Mucosa of rectum (tissue), 2 donors: ENCODE data around the gene ZNF77.
"Not testable (repeated sequence)": the region's sequence is repeated elsewhere in the genome, so short reads cannot be mapped to it uniquely, and the experiment has no call there.

Source experiments
- H3K27ac ChIP-seq, 2 donors: one replicate each; pipeline ENCODE4 v1.7.0; 2013; ENCODE audit warnings: inconsistent platforms in 2 of 2, low read depth in 2 of 2, low read length in 2 of 2
- H3K27me3 ChIP-seq, 2 donors: one replicate each; pipeline ENCODE4 v1.7.0; 2013; ENCODE audit warnings: low read length in 2 of 2; ENCODE audit not compliant: control insufficient read depth in 2 of 2, insufficient read depth in 2 of 2
- H3K36me3 ChIP-seq, 2 donors: one replicate each; pipeline ENCODE4 v1.7.0; 2013; ENCODE audit warnings: low read length in 2 of 2; ENCODE audit not compliant: control insufficient read depth in 2 of 2, insufficient read depth in 2 of 2
- H3K4me1 ChIP-seq, 2 donors: one replicate each; pipeline ENCODE4 v1.7.0; 2013; ENCODE audit warnings: low read length in 2 of 2, mild to moderate bottlenecking in 1 of 2; ENCODE audit not compliant: control insufficient read depth in 2 of 2, insufficient read depth in 2 of 2
- H3K4me3 ChIP-seq, 2 donors: one replicate each; pipeline ENCODE4 v1.7.0; 2013; ENCODE audit warnings: low read length in 2 of 2
- H3K9ac ChIP-seq, 2 donors: one replicate each; pipeline ENCODE4 v1.7.0; 2013; ENCODE audit warnings: low read length in 2 of 2, low read depth in 1 of 2, mild to moderate bottlenecking in 1 of 2
- H3K9me3 ChIP-seq, 2 donors: one replicate each; pipeline ENCODE4 v1.7.0; 2013; ENCODE audit warnings: low read length in 2 of 2; ENCODE audit not compliant: control insufficient read depth in 2 of 2
- donor health status: healthy.
- donor health status: Normal muscosa, but diverticular disease.

ZNF77 gene

GRCh38 chr19:2902590-2903218 lies 42.1 kb downstream of the ZNF77 start:
- Histone ChIP-seq H3K27ac (peak overlapping the region; percentile 89 to 97), H3K9me3 (no peaks in the 10 kb centered on the region), H3K4me1 (peaks cover 4 to 11% of the 10 kb centered on the region in 2 donors), H3K27me3 (no peaks in the 10 kb centered on the region), H3K9ac (peak overlapping the region; percentile 38 to 94), H3K4me3 (peak overlapping the region; percentile 80 to 97), H3K36me3 (no peaks in the 10 kb centered on the region)

GRCh38 chr19:2900296-2901252 lies 44.2 kb downstream of the ZNF77 start, which contains the start of gene ZNF57:
Gene ZNF57 (plus strand): TSS chr19:2900928. CDS start chr19:2901046, 118 bp downstream.
- Histone ChIP-seq H3K36me3 (no peaks in the 10 kb centered on the region), H3K9ac (peak within 1 kb of the TSS; percentile 66 to 94)

GRCh38 chr19:2896694-2897093 lies 48.1 kb downstream of the ZNF77 start:
- H3K36me3 ChIP-seq, result no peaks in the 10 kb centered on the region
- H3K27ac ChIP-seq, result no peak overlapping the region
- H3K27me3 ChIP-seq, result no peaks in the 10 kb centered on the region
- no peaks in the 10 kb centered on the region for H3K9me3 ChIP-seq
- no peak overlapping the region for H3K4me3 ChIP-seq
- H3K9ac ChIP-seq, result no peak overlapping the region
- no peaks in the 10 kb centered on the region for H3K4me1 ChIP-seq

More at GRCh38 chr19:2900296-2901252, 44.2 kb downstream of the ZNF77 start, which contains the start of gene ZNF57:
- Histone ChIP-seq H3K27ac (peak within 1 kb of the TSS; percentile 89 to 97), H3K27me3 (no peaks in the 10 kb centered on the region), H3K9me3 (no peaks in the 10 kb centered on the region), H3K4me3 (peak within 1 kb of the TSS; percentile 80 to 97), H3K4me1 (peaks cover 4 to 11% of the 10 kb centered on the region in 2 donors)

GRCh38 chr19:2890531-2890930 lies 54.2 kb downstream of the ZNF77 start:
- not testable (repeated sequence) for H3K4me3 ChIP-seq, H3K27ac ChIP-seq, H3K9me3 ChIP-seq, H3K27me3 ChIP-seq, H3K36me3 ChIP-seq, H3K4me1 ChIP-seq, H3K9ac ChIP-seq

GRCh38 chr19:2888731-2889224 lies 56.0 kb downstream of the ZNF77 start:
- Histone ChIP-seq H3K27me3 (no peaks in the 10 kb centered on the region), H3K9ac (no peak overlapping the region), H3K4me1 (no peaks in the 10 kb centered on the region), H3K36me3 (no peaks in the 10 kb centered on the region), H3K27ac (no peak overlapping the region), H3K4me3 (peak overlapping the region in 1 of 2 donors; percentile 50), H3K9me3 (no peaks in the 10 kb centered on the region)

- H3K9ac ChIP-seq, result no peak overlapping the region
Measured at GRCh38 chr19:2887391-2887914, 57.3 kb downstream of the ZNF77 start.

GRCh38 chr19:2885736-2886135 lies 59.0 kb downstream of the ZNF77 start:
- Histone ChIP-seq H3K36me3 (no peaks in the 10 kb centered on the region), H3K4me3 (no peak overlapping the region), H3K9me3 (no peaks in the 10 kb centered on the region), H3K27me3 (no peaks in the 10 kb centered on the region), H3K27ac (no peak overlapping the region), H3K4me1 (no peaks in the 10 kb centered on the region), H3K9ac (no peak overlapping the region)

More at GRCh38 chr19:2887391-2887914, 57.3 kb downstream of the ZNF77 start:
- no peak overlapping the region for H3K4me3 ChIP-seq
- H3K27ac ChIP-seq, result no peak overlapping the region
- no peaks in the 10 kb centered on the region for H3K4me1 ChIP-seq
- no peaks in the 10 kb centered on the region for H3K9me3 ChIP-seq
- no peaks in the 10 kb centered on the region for H3K27me3 ChIP-seq
- no peaks in the 10 kb centered on the region for H3K36me3 ChIP-seq

GRCh38 chr19:2883686-2884439 lies 60.9 kb downstream of the ZNF77 start:
- H3K9me3 ChIP-seq, result no peaks in the 10 kb centered on the region
- H3K27me3 ChIP-seq, result no peaks in the 10 kb centered on the region
- H3K27ac ChIP-seq, result no peak overlapping the region
- no peak overlapping the region for H3K4me3 ChIP-seq
- H3K9ac ChIP-seq, result no peak overlapping the region
- H3K36me3 ChIP-seq, result no peaks in the 10 kb centered on the region
- H3K4me1 ChIP-seq, result no peaks in the 10 kb centered on the region
